ENCODE data around the gene MMP21. TPM values are rescaled to one million over a fixed set of nuclear protein-coding genes. Genes with fewer than 3 reads are reported as not detected.

MMP21 gene, protein sequence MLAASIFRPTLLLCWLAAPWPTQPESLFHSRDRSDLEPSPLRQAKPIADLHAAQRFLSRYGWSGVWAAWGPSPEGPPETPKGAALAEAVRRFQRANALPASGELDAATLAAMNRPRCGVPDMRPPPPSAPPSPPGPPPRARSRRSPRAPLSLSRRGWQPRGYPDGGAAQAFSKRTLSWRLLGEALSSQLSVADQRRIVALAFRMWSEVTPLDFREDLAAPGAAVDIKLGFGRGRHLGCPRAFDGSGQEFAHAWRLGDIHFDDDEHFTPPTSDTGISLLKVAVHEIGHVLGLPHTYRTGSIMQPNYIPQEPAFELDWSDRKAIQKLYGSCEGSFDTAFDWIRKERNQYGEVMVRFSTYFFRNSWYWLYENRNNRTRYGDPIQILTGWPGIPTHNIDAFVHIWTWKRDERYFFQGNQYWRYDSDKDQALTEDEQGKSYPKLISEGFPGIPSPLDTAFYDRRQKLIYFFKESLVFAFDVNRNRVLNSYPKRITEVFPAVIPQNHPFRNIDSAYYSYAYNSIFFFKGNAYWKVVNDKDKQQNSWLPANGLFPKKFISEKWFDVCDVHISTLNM
- total RNA-seq (2022; extraction: Qiagen RNA extraction), result 0.05 TPM in 1 of 5 replicates, not detected in the others

DNA sequence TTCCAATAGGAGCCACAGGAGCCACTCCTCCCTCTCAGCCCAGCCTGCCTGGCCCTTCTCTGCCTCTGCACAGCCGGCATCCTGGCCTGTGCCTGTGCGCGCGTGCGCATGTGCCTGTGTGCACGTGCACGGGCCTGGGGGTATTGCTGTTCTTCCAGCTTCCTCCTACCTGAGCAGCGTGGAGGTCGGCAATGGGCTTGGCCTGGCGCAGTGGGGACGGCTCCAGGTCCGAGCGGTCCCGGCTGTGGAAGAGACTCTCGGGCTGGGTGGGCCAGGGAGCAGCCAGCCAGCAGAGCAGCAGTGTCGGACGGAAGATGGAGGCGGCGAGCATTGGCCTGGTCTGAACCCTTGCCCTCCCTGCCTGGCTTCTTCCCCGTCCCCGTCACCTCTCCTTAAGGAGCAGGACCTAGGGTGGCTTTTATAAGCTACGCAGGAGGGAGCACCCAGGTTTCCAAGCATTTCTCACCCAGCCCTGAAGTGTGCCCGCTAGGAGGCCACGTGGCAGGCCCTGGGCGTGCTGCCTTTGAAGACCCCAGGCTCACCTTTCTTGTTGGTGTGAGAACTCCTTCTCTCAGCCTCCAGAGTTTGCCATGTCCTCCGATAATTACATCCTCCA is at the start of gene MMP21:
MMP21 (minus strand) TSS at position 331 of the 616 bp plus-strand sequence; CDS start at position 331, 0 bp downstream.

DNA sequence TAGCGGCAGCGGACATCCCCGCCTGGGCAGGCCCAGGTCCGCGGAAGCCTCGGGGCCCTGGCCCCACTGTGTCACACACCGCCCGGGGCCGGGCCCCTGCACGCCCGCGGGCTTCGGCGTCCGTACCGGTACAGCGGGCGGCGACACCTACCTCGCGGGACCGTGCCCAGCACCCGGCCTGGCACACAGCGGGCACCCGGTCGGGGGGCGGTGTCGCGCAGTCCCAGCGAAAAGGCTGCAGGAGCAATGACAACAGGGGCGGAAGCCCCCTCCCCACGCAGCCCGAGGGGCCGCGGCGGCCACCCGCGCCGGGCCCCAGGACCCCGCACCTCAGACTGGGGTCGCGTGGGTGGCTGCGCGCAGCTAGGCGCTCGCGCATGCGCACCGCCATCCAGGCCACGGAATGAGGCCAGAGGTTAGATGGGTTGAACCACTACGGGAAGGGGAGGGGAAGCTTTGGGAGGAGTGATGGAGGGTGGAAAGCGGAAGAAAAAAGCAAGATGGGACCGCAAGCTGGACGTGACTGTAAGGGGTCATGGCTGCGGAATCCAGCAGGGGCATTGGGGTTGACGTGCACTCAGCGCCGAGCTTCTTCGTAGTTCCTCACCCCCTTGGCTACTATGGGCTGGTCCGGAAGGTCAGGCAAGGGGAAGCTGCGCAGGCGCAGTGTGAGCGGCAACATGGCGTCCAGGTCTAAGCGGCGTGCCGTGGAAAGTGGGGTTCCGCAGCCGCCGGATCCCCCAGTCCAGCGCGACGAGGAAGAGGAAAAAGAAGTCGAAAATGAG is 47.4 kb upstream of the MMP21 start, which contains the start of the genes BCCIP and UROS:
BCCIP (plus strand) TSS at position 669 of the 785 bp plus-strand sequence; CDS start at position 681, 12 bp downstream.
UROS (minus strand) TSS at position 381 of the 785 bp plus-strand sequence. CDS start 6,759 bp downstream, outside the sequence.

DNA sequence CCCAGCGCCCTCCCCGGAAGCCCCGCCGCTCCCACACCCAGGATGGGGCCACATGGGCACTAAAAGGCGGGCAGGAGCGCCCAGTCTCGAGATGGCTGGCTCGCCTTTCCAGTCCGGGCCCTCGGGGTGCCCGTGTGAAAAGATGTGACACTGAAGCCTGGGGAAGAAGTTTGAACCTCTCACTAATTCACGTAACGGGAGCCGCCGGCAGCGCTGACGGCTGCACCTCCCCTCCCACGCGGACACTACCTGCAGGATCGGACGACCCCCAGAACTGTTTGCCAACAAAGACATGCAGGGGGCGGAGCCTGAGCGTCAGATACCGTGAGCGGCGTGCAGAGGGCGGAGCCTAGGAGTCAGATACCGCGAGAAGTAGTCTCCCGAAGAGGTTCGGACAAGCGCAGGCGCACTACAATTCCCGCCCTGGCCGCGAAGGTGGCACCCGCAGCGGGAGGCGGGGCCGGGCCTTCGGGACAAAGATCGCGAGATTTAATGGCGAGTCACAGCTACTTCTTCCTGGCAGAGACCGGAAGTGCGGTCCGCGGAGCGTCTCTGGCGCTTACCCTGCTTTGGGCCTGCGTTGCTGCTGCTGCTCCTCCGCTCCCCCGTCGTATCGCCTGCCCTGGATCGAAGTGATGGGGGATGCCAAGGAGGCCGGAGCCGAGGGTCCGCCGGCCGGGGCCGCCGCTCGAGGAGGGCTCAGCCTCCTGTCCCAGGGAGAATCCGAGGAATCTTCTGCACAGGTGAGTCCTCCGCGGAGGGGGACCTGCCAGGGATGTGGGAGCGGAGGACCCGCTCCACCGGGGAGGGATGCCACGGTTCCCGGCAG is 56.2 kb downstream of the MMP21 start, which contains the start of gene EDRF1:
EDRF1 (plus strand) TSS at position 537 of the 829 bp plus-strand sequence; CDS start at position 636, 99 bp downstream.

Other genes with a start within 250 kb of the MMP21 start
- not detected in 5 replicates for gene TEX36, start 92.7 kb downstream of the MMP21 start, total RNA-seq (2022; extraction: Qiagen RNA extraction)
- 14.3 to 15.5 TPM (median 15.1 TPM) in 5 replicates for gene EDRF1, start 56.1 kb downstream of the MMP21 start, total RNA-seq (2022; extraction: Qiagen RNA extraction)
- gene UROS, start 47.4 kb upstream of the MMP21 start, total RNA-seq (2022; extraction: Qiagen RNA extraction), result 55.6 to 61.8 TPM (median 60.6 TPM) in 5 replicates
- gene BCCIP, start 47.7 kb upstream of the MMP21 start, total RNA-seq (2022; extraction: Qiagen RNA extraction), result 93.6 to 124 TPM (median 105 TPM) in 5 replicates
- gene DHX32, start 105.5 kb upstream of the MMP21 start, total RNA-seq (2022; extraction: Qiagen RNA extraction), result 27.2 to 37.6 TPM (median 35.6 TPM) in 5 replicates
- 2.3 to 2.8 TPM (median 2.4 TPM) in 5 replicates for gene FANK1, start 120.7 kb upstream of the MMP21 start, total RNA-seq (2022; extraction: Qiagen RNA extraction)

All from A549 treated with Hydrocortisone at 1 μM for 4 hours (cell line).